H1 (cell line): ENCODE results near the gene ATR. TPM values are rescaled to one million over a fixed set of nuclear protein-coding genes. Genes with fewer than 3 reads are reported as not detected.

Experiments used
- CTCF ChIA-PET: fragments of 300-600 bp; sonication (Branson Sonifier 250); formaldehyde crosslinking; loops from one replicate; lab custom pipeline; 2021; ENCODE audit not compliant: partially characterized antibody; lab: Charles Lee
- POLR2A ChIA-PET: fragments of 300-600 bp; sonication (Branson Sonifier 250); formaldehyde crosslinking; loops from one replicate; lab custom pipeline; 2021; ENCODE audit warnings: inconsistent platforms; ENCODE audit not compliant: partially characterized antibody; lab: Charles Lee
- DNase-seq, 2 experiments: peaks; one replicate each; pipeline versions ENCODE4 v3.0.0 to v3.0.0-alpha.2; 2010 to 2022; ENCODE audit warnings: low spot score in 2 of 2, low read depth in 1 of 2, mixed read lengths in 1 of 2
- FAIRE-seq: peaks from 2 replicates; lab custom pipeline; 2011; peaks lifted over from hg19 to GRCh38; lab: Jason Lieb, UNC
- H2AFZ ChIP-seq: 2 replicates; pipeline ENCODE4 v1.8.1; 2012; ENCODE audit warnings: low read length, inconsistent platforms
- H2AK5ac ChIP-seq: 2 replicates; pipeline ENCODE4 v1.6.1; 2013; ENCODE audit warnings: low read depth, low read length
- H2BK120ac ChIP-seq: replicated peaks from 2 replicates; pipeline ENCODE3; 2013; ENCODE audit warnings: low read depth, low read length, inconsistent platforms
- H2BK12ac ChIP-seq: 2 replicates; pipeline ENCODE4 v1.6.1; 2013; ENCODE audit warnings: low read depth, low read length
- H2BK15ac ChIP-seq: 2 replicates; pipeline ENCODE4 v1.6.1; 2013; ENCODE audit warnings: low read length
- H2BK20ac ChIP-seq: 2 replicates; pipeline ENCODE4 v1.6.1; 2013; ENCODE audit warnings: low read length
- H2BK5ac ChIP-seq: 2 replicates; pipeline ENCODE4 v1.6.1; 2013; ENCODE audit warnings: low read depth, low read length
- H3K14ac ChIP-seq: 2 replicates; pipeline ENCODE4 v1.6.1; 2013; ENCODE audit warnings: inconsistent platforms; ENCODE audit not compliant: insufficient read length
- H3K18ac ChIP-seq: 2 replicates; pipeline ENCODE4 v1.6.1; 2013; ENCODE audit warnings: low read length; ENCODE audit errors: extremely low read depth
- H3K23ac ChIP-seq: 2 replicates; pipeline ENCODE4 v1.6.1; 2013; ENCODE audit warnings: inconsistent platforms; ENCODE audit not compliant: insufficient read length
- H3K23me2 ChIP-seq: 2 replicates; pipeline ENCODE4 v1.6.1; 2013; ENCODE audit warnings: low read depth, low read length
- H3K27ac ChIP-seq: 2 replicates; pipeline ENCODE4 v1.6.1; 2011; ENCODE audit warnings: low read depth, low read length, inconsistent platforms
- H3K27me3 ChIP-seq, 4 experiments: replicated peaks in 1 of 4; 1 replicate in 1 of 4; 2 replicates in 3 of 4; pipeline versions ENCODE4 v1.6.1 to v1.8.1; 2011 to 2013; ENCODE audit warnings: low read length in 3 of 4, mild to moderate bottlenecking in 3 of 4, inconsistent platforms in 2 of 4, mixed read lengths in 2 of 4, moderate library complexity in 1 of 4; ENCODE audit not compliant: control insufficient read depth in 3 of 4, insufficient read depth in 3 of 4; ENCODE audit errors: extremely low read depth in 1 of 4
- H3K36me3 ChIP-seq, 4 experiments: 2 replicates each; pipeline versions ENCODE4 v1.6.1 to v1.8.1; 2011 to 2013; ENCODE audit warnings: mild to moderate bottlenecking in 4 of 4, low read length in 3 of 4, moderate library complexity in 2 of 4, control low read depth in 1 of 4, inconsistent platforms in 1 of 4; ENCODE audit not compliant: insufficient read depth in 4 of 4, control insufficient read depth in 2 of 4
- H3K4ac ChIP-seq: replicated peaks from 2 replicates; pipeline ENCODE3; 2013; ENCODE audit warnings: low read length, low read depth, mixed read lengths, inconsistent platforms; ENCODE audit not compliant: insufficient read length
- H3K4me1 ChIP-seq, 4 experiments: replicated peaks in 1 of 4; 1 replicate in 1 of 4; 2 replicates in 3 of 4; pipeline versions ENCODE4 v1.6.1 to v1.8.1; 2011 to 2013; ENCODE audit warnings: low read length in 3 of 4, inconsistent platforms in 2 of 4, mixed read lengths in 1 of 4; ENCODE audit not compliant: insufficient read depth in 4 of 4, control insufficient read depth in 3 of 4
- H3K4me2 ChIP-seq, 2 experiments: 2 replicates each; pipeline versions ENCODE4 v1.6.1 to v1.8.1; 2011 to 2013; ENCODE audit warnings: low read depth in 2 of 2, low read length in 2 of 2, control low read depth in 1 of 2, inconsistent platforms in 1 of 2, mild to moderate bottlenecking in 1 of 2; ENCODE audit not compliant: insufficient read depth in 1 of 2
- H3K4me3 ChIP-seq, 4 experiments: fragments of 200-600, 300-600 bp in 1 of 4; sonication (generic), shearing (Covaris generic), sonication (Bioruptor Twin) in 1 of 4; 2 replicates each; pipeline versions ENCODE4 v1.5.1 to v1.8.1; 2011 to 2016; ENCODE audit warnings: low read length in 4 of 4, low read depth in 3 of 4, control low read depth in 2 of 4, inconsistent platforms in 2 of 4, mild to moderate bottlenecking in 2 of 4, mixed read lengths in 1 of 4, moderate library complexity in 1 of 4; ENCODE audit not compliant: insufficient read depth in 2 of 4; ENCODE audit errors: extremely low read depth in 1 of 4
- H3K56ac ChIP-seq: replicated peaks from 2 replicates; pipeline ENCODE3; 2013; ENCODE audit warnings: low read depth, mild to moderate bottlenecking, mixed read lengths, low read length, inconsistent platforms; ENCODE audit not compliant: insufficient read length
- H3K79me1 ChIP-seq: 2 replicates; pipeline ENCODE4 v1.6.1; 2013; ENCODE audit warnings: low read depth, low read length, control low read depth
- H3K79me2 ChIP-seq, 2 experiments: 2 replicates each; pipeline versions ENCODE4 v1.6.1 to v1.8.1; 2012 to 2013; ENCODE audit warnings: low read length in 2 of 2, mild to moderate bottlenecking in 2 of 2, inconsistent platforms in 1 of 2; ENCODE audit not compliant: insufficient read depth in 2 of 2, control insufficient read depth in 1 of 2
- H3K9ac ChIP-seq, 4 experiments: replicated peaks in 1 of 4; 1 replicate in 1 of 4; 2 replicates in 3 of 4; pipeline versions ENCODE4 v1.6.1 to v1.8.1; 2011 to 2013; ENCODE audit warnings: low read depth in 3 of 4, low read length in 3 of 4, control low read depth in 2 of 4, mild to moderate bottlenecking in 2 of 4, moderate library complexity in 2 of 4, inconsistent platforms in 1 of 4; ENCODE audit errors: extremely low read depth in 1 of 4
- H3K9me3 ChIP-seq, 2 experiments: 2 replicates each; pipeline versions ENCODE4 v1.6.1 to v1.8.1; 2012 to 2013; ENCODE audit warnings: mild to moderate bottlenecking in 2 of 2, moderate library complexity in 2 of 2, control low read depth in 1 of 2, inconsistent platforms in 1 of 2, low read depth in 1 of 2, low read length in 1 of 2, mixed read lengths in 1 of 2; ENCODE audit not compliant: insufficient read depth in 2 of 2
- H4K20me1 ChIP-seq, 2 experiments: replicated peaks in 1 of 2; 2 replicates each; pipeline versions ENCODE3 to v1.8.1; 2011 to 2013; ENCODE audit warnings: inconsistent platforms in 2 of 2, low read length in 2 of 2, mild to moderate bottlenecking in 1 of 2; ENCODE audit not compliant: insufficient read depth in 2 of 2, control insufficient read depth in 1 of 2
- H4K5ac ChIP-seq: 2 replicates; pipeline ENCODE4 v1.6.1; 2013; ENCODE audit warnings: low read length, low read depth, mixed read lengths, inconsistent platforms; ENCODE audit not compliant: insufficient read length
- H4K8ac ChIP-seq: 2 replicates; pipeline ENCODE4 v1.8.0; 2013; ENCODE audit warnings: mild to moderate bottlenecking, moderate library complexity, low read length, inconsistent platforms; ENCODE audit not compliant: insufficient read depth; ENCODE audit errors: extremely low read depth
- H4K91ac ChIP-seq: replicated peaks from 2 replicates; pipeline ENCODE3; 2013; ENCODE audit warnings: low read length, mixed read lengths, inconsistent platforms; ENCODE audit not compliant: insufficient read length
- ATF2 ChIP-seq: IDR thresholded peaks from 2 replicates; pipeline ENCODE4 v1.6.1; 2012; ENCODE audit warnings: low read length, inconsistent platforms
- CBX8 ChIP-seq: fragments of 300-800, 300-1000 bp; sonication (generic); IDR thresholded peaks from 2 replicates; pipeline ENCODE4 v1.7.1; 2016; ENCODE audit warnings: low read depth, low read length, borderline replicate concordance
- FOSL1 ChIP-seq: IDR thresholded peaks from 2 replicates; pipeline ENCODE4 v1.6.1; 2011; ENCODE audit warnings: mild to moderate bottlenecking, low read depth, low read length, moderate library complexity; ENCODE audit not compliant: insufficient read depth
- GTF2F1 ChIP-seq: IDR thresholded peaks from 2 replicates; pipeline ENCODE4 v1.6.1; 2012; ENCODE audit warnings: low read depth, low read length, improper control_type of control experiment, borderline replicate concordance
- HDAC6 ChIP-seq: IDR thresholded peaks from one replicate; pipeline ENCODE4 v1.7.1; 2012; ENCODE audit warnings: low read depth, mild to moderate bottlenecking, inconsistent platforms, low read length, moderate library complexity
- JUND ChIP-seq: IDR thresholded peaks from 2 replicates; pipeline ENCODE4 v1.6.1; 2011; ENCODE audit warnings: mild to moderate bottlenecking, improper control_type of control experiment, low read length
- KDM1A ChIP-seq: fragments of 200-600, 300-600 bp; sonication (generic); IDR thresholded peaks from 2 replicates; pipeline ENCODE4 v1.7.1; 2016; ENCODE audit warnings: mild to moderate bottlenecking, low read length, borderline replicate concordance
- NANOG ChIP-seq: IDR thresholded peaks from 2 replicates; pipeline ENCODE4 v1.6.1; 2011; ENCODE audit warnings: low read length, low read depth, mild to moderate bottlenecking, inconsistent platforms; ENCODE audit not compliant: insufficient read depth, poor library complexity, severe bottlenecking
- PHF8 ChIP-seq: fragments of 200-600 bp; sonication (generic); conservative IDR thresholded peaks from 2 replicates; pipeline ENCODE4 v1.7.1; 2012; ENCODE audit warnings: low read depth, mild to moderate bottlenecking, inconsistent platforms, low read length, moderate library complexity
- SP1 ChIP-seq: IDR thresholded peaks from 2 replicates; pipeline ENCODE4 v1.6.1; 2011; ENCODE audit warnings: low read depth, low read length
- TAF1 ChIP-seq: IDR thresholded peaks from 2 replicates; pipeline ENCODE4 v1.6.1; 2011; ENCODE audit warnings: mild to moderate bottlenecking, low read depth, low read length
- TAF7 ChIP-seq: optimal IDR thresholded peaks from 2 replicates; pipeline ENCODE3; 2011; ENCODE audit warnings: low read depth, mild to moderate bottlenecking, inconsistent platforms, low read length, moderate library complexity, borderline replicate concordance
- WGBS, 2 experiments: shearing (Covaris generic) in 1 of 2; methylation state at CpG; one replicate each; pipeline versions ENCODE4 v1.1.6 to v1.1.7; 2013 to 2015; ENCODE audit warnings: low lambda C conversion rate in 2 of 2, mixed read lengths in 2 of 2, inconsistent platforms in 1 of 2, low coverage in 1 of 2, missing lambda C conversion rate in 1 of 2; ENCODE audit not compliant: insufficient replicate concordance in 2 of 2, insufficient coverage in 1 of 2, insufficient read length in 1 of 2; ENCODE audit errors: extremely low coverage in 1 of 2, missing lambda C conversion rate in 1 of 2; 5-methylcytosine and 5-hydroxymethylcytosine counted together
- polyA plus RNA-seq, 7 experiments: library from polyadenylated mRNA; depleted of rRNA in 3 of 7; stranded (reverse) in 5 of 7; unstranded in 2 of 7; fragments of >200 nt in 5 of 7; fragments of 200-250 nt in 2 of 7; gene quantifications; 1 replicate in 5 of 7; 2 replicates in 1 of 7; 4 replicates in 1 of 7; pipeline versions ENCODE4 v1.2.1 to v1.2.3, GENCODE V29; 2011 to 2013; ENCODE audit warnings: missing spikeins in 2 of 7, mixed read lengths in 2 of 7
- total RNA-seq: library from RNA; stranded (reverse); fragmentation: NEBNext Ultra II Directional; extraction: Animal tissue kit (Norgen Biotek cat#: 25700); gene quantifications from 2 replicates; pipeline ENCODE4 v1.2.1, GENCODE V29; 2021

ATR gene
- total and polyA plus RNA-seq, 2 of the 8 experiments (the other 6 are each of a cell fraction or from before 2014, with no cell fraction given), result 8.4 to 23.2 TPM

- Histone ChIP-seq H3K14ac (no peak overlapping the region), H3K9me3 (no peaks in the 10 kb centered on the region), H4K91ac (no peak overlapping the region), H2AFZ (no peak overlapping the region), H2BK12ac (no peak overlapping the region), H4K8ac (no peak overlapping the region), H2BK15ac (no peak overlapping the region), H3K56ac (no peak overlapping the region), H2BK20ac (no peak overlapping the region), H3K4me2 (no peak overlapping the region), H2AK5ac (no peak overlapping the region), H3K18ac (no peak overlapping the region), H3K4me3 (no peak overlapping the region), H3K36me3 (peaks cover 0 to 8% (median 4%) of the 10 kb centered on the region in 4 experiments; a peak in 5 of 8 replicates), H3K27me3 (no peaks in the 10 kb centered on the region), H3K79me1 (no peaks in the 10 kb centered on the region), H2BK5ac (no peak overlapping the region), H3K9ac (no peak overlapping the region), H2BK120ac (no peak overlapping the region), H4K20me1 (no peaks in the 10 kb centered on the region), H3K27ac (no peak overlapping the region), H3K23me2 (no peaks in the 10 kb centered on the region)
- CTCF ChIA-PET, result no interaction called here
- POLR2A ChIA-PET, result no interaction called here
- 88% methylated on average over 2 of the region's 2 CpGs; no CpG with 5 or more reads in 1 of the 2 experiments for WGBS, 2 experiments
- no peak for FAIRE-seq
- TF ChIP-seq TAF7, result no peak
- no peak for TF ChIP-seq SP1
- TF ChIP-seq KDM1A, result no peak
- TF ChIP-seq JUND, result no peak
- TF ChIP-seq ATF2, result no peak
- no peak for TF ChIP-seq CBX8
- TF ChIP-seq PHF8, result no peak
- TF ChIP-seq TAF1, result no peak
- TF ChIP-seq NANOG, result no peak
- TF ChIP-seq FOSL1, result no peak
- TF ChIP-seq HDAC6, result no peak
- TF ChIP-seq GTF2F1, result no peak
- TF ChIP-seq, all 59 proteins: peak for 0
- Histone ChIP-seq H3K4me1 (no peaks in the 10 kb centered on the region), H3K79me2 (peaks cover 0 to 10% of the 10 kb centered on the region in 2 experiments; a peak in 2 of 4 replicates), H3K23ac (no peak overlapping the region), H4K5ac (no peak overlapping the region), H3K4ac (no peak overlapping the region)
- DNase-seq, result no peak
These were observed 145.4 kb downstream of the ATR start for GRCh38 chr3:142433110-142433509.
